BJ (cell line): ENCODE results near the gene OR10J1. TPM values are rescaled to one million over a fixed set of nuclear protein-coding genes. Genes with fewer than 3 reads are reported as not detected.

Source experiments
- CTCF ChIA-PET: fragments of 350-600 bp; formaldehyde crosslinking; extraction: SDS; loops from one replicate; lab custom pipeline; 2021; ENCODE audit warnings: antibody characterized with exemption, inconsistent platforms; lab: Yijun Ruan, JAX
- POLR2A ChIA-PET: fragments of 300-600 bp; sonication (Branson Sonifier 250); formaldehyde crosslinking; extraction: SDS; loops from one replicate; lab custom pipeline; 2021; ENCODE audit warnings: antibody characterized with exemption; lab: Charles Lee
- DNase-seq: peaks from one replicate; pipeline ENCODE4 v3.0.0-alpha.2; 2011; ENCODE audit warnings: low read depth
- H3K27me3 ChIP-seq: 2 replicates; pipeline ENCODE4 v1.6.0; 2011; ENCODE audit warnings: low read length; ENCODE audit not compliant: control insufficient read depth, insufficient read depth
- H3K36me3 ChIP-seq: 2 replicates; pipeline ENCODE4 v1.5.1; 2011; ENCODE audit warnings: low read length; ENCODE audit not compliant: control insufficient read depth, insufficient read depth
- H3K4me3 ChIP-seq: 2 replicates; pipeline ENCODE4 v1.5.1; 2011; ENCODE audit warnings: low read depth, mild to moderate bottlenecking, control low read depth, low read length
- CTCF ChIP-seq: IDR thresholded peaks from 2 replicates; pipeline ENCODE4 v1.5.1; 2011; ENCODE audit warnings: low read depth, mild to moderate bottlenecking, control low read depth, inconsistent platforms, low read length, moderate library complexity; ENCODE audit not compliant: insufficient read depth
- polyA plus RNA-seq: library from polyadenylated mRNA; depleted of rRNA; stranded (reverse); fragments of >200 nt; gene quantifications from 2 replicates; pipeline ENCODE4 v1.2.3, GENCODE V29; 2011

OR10J1 gene
- polyA plus RNA-seq, 1 experiment: not detected

GRCh38 chr1:159429074-159429861 is 10.3 kb upstream of the OR10J1 start:
- no peak for TF ChIP-seq CTCF
- ChIA-PET POLR2A (no interaction called here), CTCF (no interaction called here)
- Histone ChIP-seq H3K4me3 (no peak overlapping the region), H3K27me3 (no peaks in the 10 kb centered on the region), H3K36me3 (no peaks in the 10 kb centered on the region)
- peak; percentile 41 for DNase-seq

- no peaks in the 10 kb centered on the region for H3K27me3 ChIP-seq
- H3K4me3 ChIP-seq: no peak overlapping the region
- H3K36me3 ChIP-seq: no peaks in the 10 kb centered on the region
- POLR2A ChIA-PET: no interaction called here
- TF ChIP-seq CTCF: no peak
- CTCF ChIA-PET: no interaction called here
- DNase-seq: no peak
These were observed 8.5 kb upstream of the OR10J1 start for GRCh38 chr1:159430985-159431384.

GRCh38 chr1:159431904-159432303 is 7.6 kb upstream of the OR10J1 start, which contains the start of gene OR10J4:
TSS of gene OR10J4 (plus strand) at chr1:159432204.
- no peak for DNase-seq
- no peak for TF ChIP-seq CTCF
- H3K36me3 ChIP-seq: no peaks in the 10 kb centered on the region
- ChIA-PET POLR2A (no interaction called here), CTCF (no interaction called here)
- no peaks in the 10 kb centered on the region for H3K27me3 ChIP-seq
- H3K4me3 ChIP-seq: no peak within 1 kb of the TSS

GRCh38 chr1:159436469-159436868 is 3.1 kb upstream of the OR10J1 start:
- ChIA-PET POLR2A (no interaction called here), CTCF (no interaction called here)
- no peak for DNase-seq
- no peak for TF ChIP-seq CTCF
- no peaks in the 10 kb centered on the region for H3K36me3 ChIP-seq
- no peaks in the 10 kb centered on the region for H3K27me3 ChIP-seq
- no peak overlapping the region for H3K4me3 ChIP-seq

- no peak for TF ChIP-seq CTCF
- H3K36me3 ChIP-seq: no peaks in the 10 kb centered on the region
- no peak for DNase-seq
- CTCF ChIA-PET: no interaction called here
- POLR2A ChIA-PET: no interaction called here
- H3K4me3 ChIP-seq: no peak overlapping the region
- no peaks in the 10 kb centered on the region for H3K27me3 ChIP-seq
These were observed 1.8 kb downstream of the OR10J1 start for GRCh38 chr1:159441360-159441759.
